HG02981 (cell line): ENCODE results near the gene IGSF9B.

Experiments
- ATAC-seq: cut with Tn5 transposase; IDR thresholded peaks from one replicate; pipeline ENCODE4 v1.9.1; 2021; ENCODE audit warnings: mild to moderate bottlenecking, moderate library complexity; ENCODE audit not compliant: unreplicated experiment

Gene IGSF9B

DNA sequence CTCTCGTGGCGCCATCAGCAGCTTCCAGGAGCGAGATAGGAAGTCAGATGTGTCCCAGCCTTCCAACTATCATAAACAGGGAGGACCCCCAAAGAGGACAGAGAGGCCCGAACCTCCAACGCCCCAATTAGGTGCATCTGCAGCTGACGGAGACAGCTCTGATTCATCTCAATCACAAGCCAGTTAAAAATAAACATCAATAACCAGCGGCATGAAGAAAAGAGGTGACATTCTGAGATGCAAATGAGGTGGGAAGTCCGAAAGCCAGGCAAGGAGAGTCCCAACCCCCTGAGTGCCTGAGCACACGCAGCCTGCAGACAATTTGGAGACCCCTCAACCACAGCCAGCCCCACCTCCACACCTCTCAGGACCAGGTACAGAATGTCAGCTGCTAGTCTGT lies 28.1 kb upstream of the IGSF9B start:
- no peak for ATAC-seq

DNA sequence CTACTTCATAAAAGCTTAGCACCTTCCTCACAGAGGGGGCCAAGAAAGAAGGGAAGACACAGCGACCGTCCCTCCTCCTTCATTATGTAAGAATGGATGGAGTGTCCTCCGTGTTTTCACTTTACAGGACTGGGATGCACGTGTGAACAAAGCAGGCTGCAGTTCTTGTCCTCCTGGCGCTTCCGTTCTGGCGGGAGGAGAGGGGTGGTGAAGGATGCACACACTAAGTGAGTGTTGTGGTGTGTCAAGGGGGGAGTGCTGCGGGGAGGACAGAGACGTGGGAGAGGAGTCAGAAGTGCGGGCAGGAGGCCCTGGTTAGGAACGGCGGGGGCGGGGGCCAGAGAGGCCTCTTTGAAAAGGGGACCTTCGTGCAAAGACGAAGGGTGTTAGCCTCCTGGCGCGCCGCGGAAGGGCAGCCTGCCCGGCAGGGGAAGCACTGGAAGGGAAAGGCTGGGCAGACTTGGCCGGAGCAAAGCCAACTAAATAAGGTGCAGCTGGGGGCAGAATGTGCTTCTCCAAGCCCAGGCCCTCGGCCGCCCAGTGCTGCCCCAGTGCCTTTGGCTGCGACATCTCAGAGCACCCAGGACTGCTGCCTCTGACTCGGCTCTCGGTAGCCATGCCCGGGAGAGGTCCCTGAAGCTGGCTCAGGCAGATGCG lies 27.0 kb upstream of the IGSF9B start:
- no peak for ATAC-seq

DNA sequence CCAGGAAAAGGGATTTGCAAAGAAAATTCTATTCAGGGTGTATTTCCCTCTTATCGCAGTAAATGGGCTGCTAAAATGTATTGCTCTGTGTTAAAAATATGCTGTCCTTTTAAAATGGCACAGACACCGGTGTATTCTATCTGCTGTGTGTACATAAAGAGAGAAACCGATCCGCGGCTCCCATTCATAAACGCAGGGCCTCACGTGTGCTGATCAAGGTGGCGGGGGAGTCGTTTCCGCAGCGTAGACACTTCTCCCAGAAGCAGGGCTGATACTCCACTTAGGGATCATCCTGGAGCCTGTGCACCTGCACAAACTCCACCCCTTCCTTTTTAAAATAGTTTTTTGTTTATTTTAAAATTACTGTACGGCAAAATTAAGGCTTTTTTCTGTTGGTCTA lies 26.1 kb upstream of the IGSF9B start:
- no peak for ATAC-seq

DNA sequence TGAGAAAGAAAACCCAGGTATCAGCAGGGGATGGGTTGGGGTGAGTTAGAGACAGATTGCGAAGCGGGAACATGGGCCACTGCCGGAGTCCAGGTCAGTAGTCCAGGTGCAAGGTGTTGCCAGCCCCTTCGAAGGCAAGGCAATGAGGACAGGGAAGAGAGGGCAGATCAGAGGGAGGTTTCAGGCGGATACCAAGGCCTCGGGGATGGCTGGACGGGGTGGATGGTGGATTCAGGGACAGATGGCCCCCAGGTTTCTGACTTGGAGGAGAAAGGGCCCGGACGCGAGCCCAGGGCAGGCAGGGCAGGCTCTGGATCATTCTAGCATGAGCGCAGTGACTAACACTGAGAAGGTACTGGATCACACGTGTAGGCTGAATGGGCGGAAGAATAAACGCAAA lies 25.4 kb upstream of the IGSF9B start:
- ATAC-seq = no peak

DNA sequence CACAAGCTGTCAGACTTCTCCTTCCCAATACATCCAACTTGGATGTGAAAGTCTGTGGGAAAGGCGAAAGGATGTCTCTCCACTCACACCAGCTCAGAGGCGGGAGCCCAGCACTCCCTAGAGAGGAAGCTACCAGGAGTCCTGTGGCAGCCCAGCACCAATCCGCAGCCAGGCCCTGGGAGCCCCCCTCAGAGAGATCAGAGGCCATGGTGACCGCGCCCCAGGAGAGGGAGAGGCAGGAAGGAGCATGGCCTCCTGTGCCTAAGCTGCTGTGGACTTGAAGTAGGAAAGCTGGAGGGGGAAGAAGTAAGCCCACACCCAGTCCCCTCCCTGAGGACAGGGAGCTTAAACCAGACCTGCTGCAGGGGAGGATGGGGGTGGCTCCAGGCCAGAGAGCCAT lies 24.4 kb upstream of the IGSF9B start:
- ATAC-seq = no peak

DNA sequence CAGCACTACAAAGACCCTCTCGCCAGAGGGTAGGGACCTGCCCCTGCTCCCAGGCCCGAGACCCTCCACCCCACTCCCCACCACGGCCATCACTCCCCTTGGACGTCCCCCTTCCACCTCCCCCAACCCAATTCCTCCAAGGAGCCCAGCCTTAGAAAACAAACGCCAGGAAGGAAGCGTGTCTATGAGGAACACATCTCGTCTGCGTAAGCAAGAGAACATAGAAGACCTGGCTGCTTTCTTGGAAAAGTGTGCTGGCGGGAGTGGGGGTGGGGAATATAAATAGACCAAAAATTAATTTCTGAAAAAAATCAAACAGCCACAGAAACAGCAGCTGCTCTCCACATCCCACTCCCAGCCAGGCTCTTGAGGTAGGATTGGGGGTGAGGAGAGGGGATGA lies 23.9 kb upstream of the IGSF9B start:
- ATAC-seq = no peak

DNA sequence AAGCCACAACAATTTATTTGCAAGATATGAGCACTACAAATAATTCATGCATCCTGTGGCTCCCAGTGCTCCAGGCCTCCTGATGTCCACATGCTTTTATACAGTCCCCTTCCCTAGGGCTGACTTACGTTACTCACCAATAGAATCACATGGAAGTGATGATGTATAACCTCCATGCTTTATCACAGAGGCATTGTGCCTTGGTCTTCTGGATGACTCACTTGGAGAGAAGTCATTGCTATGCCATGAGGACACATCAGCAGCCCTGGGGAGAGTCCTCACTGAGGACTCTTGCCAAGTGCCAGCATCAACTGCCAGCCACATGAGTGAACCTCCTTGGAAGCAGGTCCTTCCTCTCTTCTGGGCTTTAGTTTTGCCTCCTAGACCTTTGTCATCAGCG lies 22.0 kb upstream of the IGSF9B start:
- ATAC-seq = no peak

DNA sequence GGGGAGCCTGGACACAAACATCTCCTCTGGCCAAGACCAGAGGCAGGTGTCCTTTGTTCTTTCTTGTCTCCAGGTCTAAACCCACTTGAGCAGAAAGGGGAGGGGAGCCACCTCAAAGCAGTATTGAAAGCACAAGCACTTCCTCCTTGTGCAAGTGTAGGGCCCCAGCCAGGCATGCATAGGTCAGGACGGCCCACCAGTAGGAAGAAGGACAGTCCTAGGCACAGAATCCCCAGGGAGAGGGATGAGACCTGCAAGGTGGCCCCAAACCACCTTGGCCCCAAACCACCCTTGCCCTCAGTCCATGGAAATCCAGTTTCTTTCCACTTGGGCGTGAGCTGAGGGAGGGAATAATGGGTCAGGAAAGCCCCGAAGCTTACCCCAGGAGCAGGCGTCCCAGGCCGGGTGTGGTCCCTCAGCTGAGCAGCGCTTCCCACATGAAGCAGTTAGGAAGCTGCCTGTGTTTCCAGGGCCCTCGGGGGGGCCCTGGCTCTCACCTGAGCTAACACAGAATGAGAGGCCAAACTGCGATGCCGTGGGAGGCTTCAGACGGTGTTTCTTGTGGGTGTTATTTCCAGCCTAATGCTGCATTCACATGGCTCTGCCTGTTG lies 20.4 kb upstream of the IGSF9B start:
- ATAC-seq = peak; percentile 97

DNA sequence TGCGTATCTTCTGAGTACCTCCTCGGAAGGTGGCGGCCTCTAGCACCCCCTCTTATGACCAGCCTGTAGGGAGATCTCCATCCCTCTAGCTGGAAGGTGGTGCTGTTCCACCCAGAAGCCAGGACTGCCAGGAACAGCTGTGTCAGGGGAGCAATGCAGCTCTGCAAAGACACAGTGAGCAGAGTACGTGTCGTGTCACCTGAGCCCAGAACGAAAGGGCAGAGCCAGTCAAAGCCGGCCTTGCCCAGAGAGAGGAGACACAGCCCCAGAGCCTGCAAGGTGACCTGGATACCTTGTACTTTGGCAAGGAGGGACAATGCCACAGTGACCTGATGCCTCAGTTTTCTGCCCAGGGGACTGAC lies 18.7 kb upstream of the IGSF9B start:
- ATAC-seq = no peak

DNA sequence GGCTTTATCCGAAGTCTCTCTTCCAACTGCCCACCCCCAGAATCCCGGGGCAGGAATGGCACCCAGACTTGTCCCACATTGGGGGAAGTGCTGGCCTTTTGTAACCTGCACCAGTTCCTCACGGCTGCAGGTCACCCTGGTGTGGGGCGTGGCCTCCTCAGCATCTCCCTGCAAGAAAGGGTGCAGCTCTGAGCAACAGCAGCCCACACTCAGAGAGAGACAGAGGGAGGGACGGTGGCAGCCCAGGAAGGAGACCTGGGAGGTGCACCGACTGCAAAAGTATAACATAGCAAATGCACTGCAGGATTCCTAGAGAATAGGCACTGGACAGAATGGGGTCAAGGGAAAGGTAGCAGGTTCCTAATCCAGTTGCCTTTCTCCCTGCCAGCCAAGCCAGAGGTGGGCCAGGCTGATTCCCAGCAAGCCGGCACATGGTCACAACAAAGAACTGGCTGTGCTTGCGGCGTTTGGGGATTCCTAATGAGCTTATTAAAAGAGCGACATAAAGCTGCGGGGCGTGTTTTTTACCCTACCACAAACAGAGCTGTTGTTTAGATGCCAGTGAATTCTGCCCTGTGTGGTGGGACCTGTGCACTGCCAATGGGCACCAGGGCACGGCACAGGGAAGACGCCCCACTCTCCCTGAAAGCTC lies 18.2 kb upstream of the IGSF9B start:
- no peak for ATAC-seq

DNA sequence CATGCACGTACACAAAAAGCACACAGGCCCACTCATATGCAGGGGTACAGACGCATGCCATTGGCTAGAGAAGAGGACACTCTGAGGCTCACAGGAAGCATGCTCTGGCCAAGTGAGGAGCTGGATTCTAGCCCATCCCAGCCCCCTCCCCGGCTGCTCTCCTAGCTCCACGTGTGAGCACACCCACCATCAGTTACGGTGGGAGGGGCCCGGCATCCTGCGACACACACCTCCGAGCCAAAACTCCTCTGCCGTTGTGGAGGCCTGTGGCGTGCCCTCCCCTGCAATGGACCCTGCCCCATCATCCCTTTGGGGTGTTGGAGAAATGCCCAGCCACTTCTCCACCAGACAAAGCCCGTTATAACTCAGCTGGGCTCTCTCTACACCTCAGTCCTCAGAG lies 15.1 kb upstream of the IGSF9B start:
- ATAC-seq = no peak

DNA sequence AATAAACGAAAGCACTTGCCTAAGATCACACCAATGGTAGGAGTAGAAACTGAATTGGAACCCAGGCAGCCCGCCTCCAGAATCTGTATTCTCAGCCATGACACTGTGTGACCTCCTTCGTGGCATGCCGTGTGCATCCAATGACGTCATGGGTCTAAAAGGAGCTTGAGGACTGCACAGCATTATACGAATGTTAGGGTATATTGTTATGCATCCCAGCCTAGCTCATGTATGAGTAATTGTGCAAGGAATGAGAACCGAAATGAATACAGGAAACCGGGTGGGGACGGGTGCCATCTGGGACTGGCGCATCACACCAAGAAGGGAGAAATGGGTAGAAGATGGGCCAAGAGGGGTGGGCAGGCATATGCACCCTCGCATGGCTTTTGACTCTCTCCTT lies 12.3 kb upstream of the IGSF9B start:
- ATAC-seq = no peak

DNA sequence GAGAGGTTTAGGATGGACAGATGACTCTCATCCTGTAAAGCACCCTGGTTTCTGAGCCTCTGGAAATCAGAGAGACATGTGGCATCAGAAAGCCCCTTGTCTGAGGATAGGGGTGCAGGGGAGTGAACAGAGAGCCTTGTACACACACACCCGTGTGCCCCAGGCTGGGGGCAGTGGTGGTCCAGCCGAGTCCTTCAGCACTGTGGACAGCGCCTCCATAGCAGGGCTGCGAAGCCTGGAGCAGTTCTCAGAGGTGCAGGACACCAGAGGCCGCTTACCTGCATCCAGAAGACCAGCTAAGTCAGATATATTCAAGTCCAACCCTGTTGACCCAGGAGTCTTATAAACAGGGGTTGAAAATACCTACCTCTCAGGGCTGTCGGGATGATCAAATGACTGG lies 11.5 kb upstream of the IGSF9B start:
- ATAC-seq = no peak

DNA sequence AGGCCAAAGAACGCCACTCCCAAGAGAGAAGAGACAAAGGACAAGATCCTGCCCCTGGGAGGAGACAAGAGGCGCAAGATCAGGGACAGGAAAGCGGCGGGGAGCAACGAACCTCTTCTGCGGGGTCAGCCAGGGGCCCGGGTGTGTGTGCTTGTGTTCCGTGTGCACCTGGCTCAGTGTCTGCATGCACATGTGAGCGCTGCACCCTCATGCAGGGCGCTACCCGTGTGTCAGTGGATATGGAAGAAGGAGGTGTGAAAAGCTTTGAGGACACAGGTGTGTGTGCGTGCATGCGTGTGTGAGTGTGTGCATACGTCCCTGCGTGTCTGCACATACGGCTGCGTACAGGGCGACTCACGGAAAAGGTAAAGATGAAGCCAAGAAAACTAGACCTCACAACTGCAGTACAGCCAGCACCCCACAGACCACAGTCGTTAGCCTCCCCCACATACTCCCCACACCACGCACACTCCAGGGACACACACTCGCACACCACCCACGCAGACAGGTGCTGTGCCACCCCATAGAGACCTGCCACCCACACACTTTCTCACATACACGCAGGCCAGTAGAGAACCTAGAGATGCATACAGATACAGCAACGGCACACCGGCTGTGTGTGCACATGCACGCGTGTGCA lies 11.0 kb upstream of the IGSF9B start:
- ATAC-seq = no peak

DNA sequence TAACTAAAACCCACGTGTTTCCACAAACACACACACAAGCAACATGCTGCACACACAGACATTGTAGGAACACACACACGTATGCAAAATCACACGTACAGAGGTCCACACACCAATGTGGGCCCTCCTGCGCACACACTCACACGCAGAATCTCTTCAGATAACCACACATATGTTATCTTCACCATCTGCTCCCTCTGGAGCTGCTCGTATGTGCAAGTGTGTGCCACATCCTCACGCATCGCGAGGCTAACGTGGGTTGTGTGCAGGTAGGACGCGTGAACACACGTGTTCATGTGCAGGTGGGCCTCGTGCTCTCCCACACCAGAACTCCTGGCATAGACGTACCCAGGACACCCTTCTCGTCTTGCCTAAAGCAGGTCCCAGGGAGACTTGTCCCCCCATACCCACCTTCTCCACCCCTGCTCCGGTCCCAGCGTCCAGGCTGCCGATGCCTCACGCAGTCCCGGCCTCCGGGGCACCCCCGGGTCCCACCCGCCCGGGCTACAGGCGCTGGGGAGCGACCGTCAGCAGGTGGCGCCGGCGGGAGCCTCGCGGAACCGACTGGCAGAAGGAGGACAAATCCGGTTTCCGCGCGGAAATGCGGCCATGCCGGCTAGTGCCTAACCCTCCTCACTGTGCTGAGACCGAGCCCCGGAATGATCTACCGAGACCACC lies 10.3 kb upstream of the IGSF9B start:
- ATAC-seq = no peak

DNA sequence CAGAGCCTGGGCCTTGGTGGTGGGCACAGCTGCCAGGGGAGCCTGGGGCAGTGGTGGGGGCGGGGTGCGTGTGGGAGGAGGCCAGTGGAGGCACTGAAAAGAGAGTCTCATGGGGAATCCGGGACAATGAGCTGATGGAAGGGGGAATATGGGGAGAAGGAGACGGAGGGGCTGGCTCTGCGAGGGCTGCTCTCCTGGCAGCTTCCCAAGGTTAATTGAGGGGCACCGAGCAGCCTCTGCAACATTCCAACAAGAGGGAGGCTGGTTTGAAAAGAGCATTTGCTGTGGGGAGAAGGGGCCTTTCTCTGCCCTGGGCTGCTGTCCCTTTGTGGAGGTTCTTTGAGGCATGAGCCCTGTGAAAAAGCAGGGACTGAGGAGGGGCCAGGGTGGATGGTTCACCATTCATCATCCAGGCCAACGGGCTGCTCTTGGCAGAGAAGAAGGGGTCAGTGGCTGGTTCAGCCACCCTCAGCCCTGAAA lies 9.4 kb upstream of the IGSF9B start:
- no peak for ATAC-seq

DNA sequence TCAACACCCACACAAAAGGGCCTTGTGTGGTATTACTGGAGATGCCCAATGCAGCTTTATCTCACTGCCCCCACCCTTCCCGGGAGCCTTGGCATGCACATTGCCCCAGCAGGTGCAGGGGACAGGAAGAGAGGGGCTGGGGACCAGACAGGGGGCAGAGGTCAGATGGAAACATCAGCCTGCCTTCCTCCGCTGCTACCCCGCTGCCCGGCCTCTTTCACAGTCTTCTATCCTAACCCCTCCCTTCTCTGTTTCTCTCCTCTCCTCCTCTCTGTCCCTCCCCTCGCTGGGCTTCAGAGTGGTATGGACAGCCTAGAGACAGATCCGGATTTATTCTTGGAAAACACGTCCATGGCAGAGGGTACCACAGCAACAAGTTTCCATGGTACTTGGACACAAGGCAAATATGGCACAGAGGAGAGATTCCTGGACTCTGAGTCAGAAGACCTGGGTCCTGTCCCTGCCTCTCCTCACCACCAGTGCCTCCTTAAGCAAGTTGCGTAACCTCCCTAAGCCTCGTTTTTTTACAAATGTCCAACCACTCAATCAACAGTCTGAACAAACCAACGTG lies 8.3 kb upstream of the IGSF9B start:
- no peak for ATAC-seq

DNA sequence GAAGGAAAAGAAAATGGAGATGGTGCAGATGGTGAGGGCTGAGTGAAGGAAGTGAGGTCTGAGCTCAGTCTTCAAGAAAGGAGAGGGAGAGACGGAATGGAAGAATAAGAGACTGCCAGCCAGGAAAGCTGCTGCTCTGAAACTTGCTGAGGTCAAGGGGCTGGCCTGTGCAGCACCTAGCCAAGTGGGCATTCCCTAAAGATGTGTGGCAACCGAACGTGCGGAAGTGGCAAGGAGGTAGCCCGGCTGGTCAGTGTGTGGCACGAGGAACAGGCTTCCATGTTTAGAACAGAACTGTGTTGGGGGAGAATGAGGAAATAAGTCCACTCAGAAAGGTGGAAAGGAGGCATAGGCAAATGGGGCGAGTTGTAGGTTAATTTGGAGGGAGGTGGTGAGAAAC lies 7.6 kb upstream of the IGSF9B start:
- ATAC-seq = no peak

DNA sequence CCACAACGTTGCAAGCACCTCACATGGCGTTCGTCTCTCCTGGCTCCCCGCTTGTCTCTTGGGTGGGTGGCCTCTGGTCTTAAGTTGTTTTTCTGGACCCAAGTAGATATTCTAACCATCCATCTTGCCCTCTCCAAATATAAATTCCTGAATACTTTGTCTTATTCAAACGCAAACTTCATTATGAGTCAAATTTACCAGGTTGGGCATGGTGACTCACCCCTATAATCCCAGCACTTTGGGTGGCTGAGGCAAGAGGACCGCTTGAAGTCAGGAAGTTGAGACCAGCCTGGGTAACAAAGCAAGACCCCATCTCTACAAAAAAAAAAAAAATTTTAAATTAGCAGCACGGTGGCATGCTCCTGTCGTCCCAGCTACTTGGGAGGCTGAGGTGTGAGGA lies 5.1 kb upstream of the IGSF9B start:
- no peak for ATAC-seq

DNA sequence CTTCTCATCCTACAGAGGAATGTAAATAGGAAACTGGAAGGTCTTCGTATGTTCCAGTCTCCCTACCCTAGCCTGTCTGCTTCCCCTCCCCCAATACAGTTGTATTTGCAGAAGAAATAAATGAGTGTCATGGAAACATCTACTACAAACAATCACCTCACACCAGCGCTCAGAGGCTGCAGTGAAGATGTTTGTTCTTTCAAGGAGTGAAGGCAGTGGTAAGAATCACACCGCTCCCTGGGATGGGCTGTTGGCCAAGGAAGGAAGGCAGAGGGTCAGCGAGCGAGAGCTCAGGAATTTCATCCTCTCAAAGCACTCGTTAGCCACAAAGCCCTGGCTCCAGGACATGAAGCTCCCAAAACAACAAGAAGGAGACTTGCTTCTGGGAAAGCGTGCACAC lies 1.1 kb upstream of the IGSF9B start:
- ATAC-seq = no peak

DNA sequence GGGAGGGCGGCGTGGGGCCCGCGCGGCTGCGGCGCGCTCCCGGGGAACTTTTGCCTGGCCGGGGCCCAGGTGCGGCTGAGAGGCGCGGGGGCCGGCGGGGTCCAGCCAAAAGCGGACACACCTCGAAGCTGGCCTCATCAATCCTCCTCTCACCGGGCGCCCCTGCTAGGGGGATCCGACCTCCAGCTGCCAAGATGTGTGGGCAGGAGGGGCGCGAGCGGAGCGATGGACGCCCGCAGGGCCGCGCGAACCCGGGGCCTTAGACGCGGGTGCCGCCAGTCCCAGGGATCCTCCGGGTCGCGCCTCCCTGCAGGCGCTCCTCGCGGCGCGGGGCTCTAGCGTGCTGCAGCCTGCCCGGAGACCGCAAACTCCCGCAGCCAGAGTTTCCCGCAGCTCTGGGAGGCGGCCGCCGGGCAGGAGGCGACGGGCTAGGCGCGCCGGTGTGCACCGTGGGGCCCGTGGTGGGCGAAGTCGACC lies 785 bp downstream of the IGSF9B start:
- no peak for ATAC-seq
